HEK293T (cell line): ENCODE measurements around the gene TSPY8.

Source experiments
- ARNT ChIP-seq: fragments of 450-650 bp; IDR thresholded peaks from 2 replicates; pipeline ENCODE4 v1.6.1; 2017; ENCODE audit warnings: mild to moderate bottlenecking
- BHLHE40 ChIP-seq: fragments of 450-650 bp; IDR thresholded peaks from 2 replicates; pipeline ENCODE4 v1.6.1; 2016; ENCODE audit warnings: mild to moderate bottlenecking, moderate library complexity, borderline replicate concordance
- CTBP1 ChIP-seq: fragments of 450-650 bp; IDR thresholded peaks from 2 replicates; pipeline ENCODE4 v1.6.1; 2016; ENCODE audit warnings: borderline replicate concordance
- ELF4 ChIP-seq: fragments of 450-650 bp; IDR thresholded peaks from 2 replicates; pipeline ENCODE4 v1.6.1; 2017; ENCODE audit warnings: antibody characterized with exemption
- FOXK2 ChIP-seq: fragments of 450-650 bp; IDR thresholded peaks from 2 replicates; pipeline ENCODE4 v1.6.1; 2016; ENCODE audit warnings: mild to moderate bottlenecking
- NFRKB ChIP-seq: fragments of 450-650 bp; IDR thresholded peaks from 2 replicates; pipeline ENCODE4 v1.6.1; 2016; ENCODE audit warnings: mild to moderate bottlenecking, moderate library complexity
- SP1 ChIP-seq: fragments of 450-650 bp; IDR thresholded peaks from 2 replicates; pipeline ENCODE4 v1.6.1; 2017
- SUZ12 ChIP-seq: fragments of 450-650 bp; IDR thresholded peaks from 2 replicates; pipeline ENCODE4 v1.6.1; 2016; ENCODE audit warnings: mild to moderate bottlenecking
- TARDBP ChIP-seq: fragments of 450-650 bp; IDR thresholded peaks from 2 replicates; pipeline ENCODE4 v1.6.1; 2016
- TF ChIP-seq, protein P1 (sequence below): fragments of 450-650 bp; IDR thresholded peaks from 2 replicates; pipeline ENCODE4 v1.6.1; 2016

GRCh38 chrY:9320996-9321395 lies 36.6 kb upstream of the TSPY8 start:
- TF ChIP-seq FOXK2 (no peak), NFRKB (no peak), CTBP1 (no peak), SUZ12 (no peak), ARNT (no peak), ELF4 (no peak), BHLHE40 (no peak), TARDBP (no peak), SP1 (no peak)
- TF ChIP-seq, protein P1, sequence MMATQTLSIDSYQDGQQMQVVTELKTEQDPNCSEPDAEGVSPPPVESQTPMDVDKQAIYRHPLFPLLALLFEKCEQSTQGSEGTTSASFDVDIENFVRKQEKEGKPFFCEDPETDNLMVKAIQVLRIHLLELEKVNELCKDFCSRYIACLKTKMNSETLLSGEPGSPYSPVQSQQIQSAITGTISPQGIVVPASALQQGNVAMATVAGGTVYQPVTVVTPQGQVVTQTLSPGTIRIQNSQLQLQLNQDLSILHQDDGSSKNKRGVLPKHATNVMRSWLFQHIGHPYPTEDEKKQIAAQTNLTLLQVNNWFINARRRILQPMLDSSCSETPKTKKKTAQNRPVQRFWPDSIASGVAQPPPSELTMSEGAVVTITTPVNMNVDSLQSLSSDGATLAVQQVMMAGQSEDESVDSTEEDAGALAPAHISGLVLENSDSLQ, result no peak
